Smooth muscle cell (in vitro differentiated cells): Measurements from ENCODE around the gene CGREF1. TPM values are rescaled to one million over a fixed set of nuclear protein-coding genes. Genes with fewer than 3 reads are reported as not detected.

ENCODE experiments used
- DNase-seq: peaks from one replicate; lab custom pipeline; 2025; ENCODE audit not compliant: unreplicated experiment; lab: John Stamatoyannopoulos, UW
- H2AFZ ChIP-seq: fragments of 200-600 bp; sonication (generic); 2 replicates; pipeline ENCODE4 v1.6.0; 2016; ENCODE audit warnings: antibody characterized with exemption, low read depth, mild to moderate bottlenecking
- H3F3A ChIP-seq: fragments of 200-600 bp; sonication (generic); 2 replicates; pipeline ENCODE4 v1.6.0; 2017; ENCODE audit warnings: antibody characterized with exemption, low read depth
- H3K27ac ChIP-seq: fragments of 200-600 bp; sonication (generic); 2 replicates; pipeline ENCODE4 v1.5.1; 2016; ENCODE audit warnings: low read depth, mild to moderate bottlenecking
- H3K27me3 ChIP-seq: fragments of 200-600 bp; sonication (generic); 2 replicates; pipeline ENCODE4 v1.6.1; 2016; ENCODE audit warnings: low read depth, mild to moderate bottlenecking
- H3K36me3 ChIP-seq: fragments of 200-600 bp; sonication (generic); 2 replicates; pipeline ENCODE4 v1.5.1; 2016; ENCODE audit warnings: low read depth
- H3K4me1 ChIP-seq: fragments of 200-600 bp; sonication (generic); 2 replicates; pipeline ENCODE4 v1.5.1; 2016; ENCODE audit warnings: low read depth
- H3K4me2 ChIP-seq: fragments of 200-600 bp; sonication (generic); 2 replicates; pipeline ENCODE4 v1.6.0; 2016; ENCODE audit warnings: mild to moderate bottlenecking
- H3K4me3 ChIP-seq: fragments of 200-600 bp; sonication (generic); 2 replicates; pipeline ENCODE4 v1.5.1; 2016; ENCODE audit warnings: mild to moderate bottlenecking
- H3K79me2 ChIP-seq: fragments of 200-600 bp; sonication (generic); 2 replicates; pipeline ENCODE4 v1.6.0; 2016; ENCODE audit warnings: low read depth, mild to moderate bottlenecking
- H3K9ac ChIP-seq: fragments of 200-600 bp; sonication (generic); 2 replicates; pipeline ENCODE4 v1.6.0; 2016; ENCODE audit warnings: low read depth
- H3K9me3 ChIP-seq: fragments of 200-600 bp; sonication (generic); replicated peaks from 2 replicates; pipeline ENCODE4 v1.5.1; 2016; ENCODE audit warnings: low read depth
- H4K20me1 ChIP-seq: fragments of 200-600 bp; sonication (generic); 2 replicates; pipeline ENCODE4 v1.6.0; 2016; ENCODE audit warnings: low read depth
- CTCF ChIP-seq: fragments of 200-600 bp; sonication (generic); IDR thresholded peaks from 2 replicates; pipeline ENCODE4 v1.5.1; 2017; ENCODE audit warnings: borderline replicate concordance, mild to moderate bottlenecking, antibody characterized with exemption; ENCODE audit not compliant: insufficient read depth, poor library complexity, severe bottlenecking
- WGBS: methylation state at CpG from one replicate; pipeline ENCODE4 v1.1.7; 2016; ENCODE audit warnings: low lambda C conversion rate; 5-methylcytosine and 5-hydroxymethylcytosine counted together
- polyA plus RNA-seq: library from polyadenylated mRNA; unstranded; fragments of >200 nt; fragmentation: Nextera tagmentation; extraction: Ambion mirVana; gene quantifications from 2 replicates; pipeline ENCODE4 v1.2.1, GENCODE V29; 2016
- total RNA-seq: library from RNA; depleted of rRNA; stranded (reverse); fragments of >200 nt; gene quantifications from 2 replicates; pipeline ENCODE4 v1.2.3, GENCODE V29; 2014

CGREF1 gene
- total and polyA plus RNA-seq, 2 experiments from 2014 or later, result 0.85 TPM; not detected in 1

GRCh38 chr2:27071277-27071989 lies 47.5 kb downstream of the CGREF1 start, which contains the start of gene OST4:
Gene OST4, minus strand, starts transcription at chr2:27071654.
- peak within 1 kb of the TSS; percentile 79 for H3K27ac ChIP-seq
- no peaks in the 10 kb centered on the region for H3K36me3 ChIP-seq
- peak; percentile 76 for DNase-seq
- peaks cover 48% of the 10 kb centered on the region for H3K79me2 ChIP-seq
- H3K9ac ChIP-seq, result peak within 1 kb of the TSS; percentile 92
- peak within 1 kb of the TSS; percentile 26 for H2AFZ ChIP-seq
- H3K9me3 ChIP-seq, result no peaks in the 10 kb centered on the region
- H3K27me3 ChIP-seq, result no peaks in the 10 kb centered on the region
- H3K4me1 ChIP-seq, result peaks cover 21% of the 10 kb centered on the region
- peak within 1 kb of the TSS; percentile 91 for H3K4me3 ChIP-seq
- H3F3A ChIP-seq, result peaks cover 25% of the 10 kb centered on the region
- H4K20me1 ChIP-seq, result peaks cover 41% of the 10 kb centered on the region
- no peak for TF ChIP-seq CTCF
- 6% methylated on average over 64 of the region's 86 CpGs for WGBS
- peak within 1 kb of the TSS; percentile 95 for H3K4me2 ChIP-seq

- Histone ChIP-seq H3K27me3 (no peaks in the 10 kb centered on the region), H3K36me3 (no peaks in the 10 kb centered on the region), H2AFZ (peak overlapping the region; percentile 26), H3K9ac (peak overlapping the region; percentile 92), H3K27ac (peak overlapping the region; percentile 79), H3K9me3 (no peaks in the 10 kb centered on the region), H3F3A (peaks cover 20% of the 10 kb centered on the region), H3K4me3 (peak overlapping the region; percentile 91), H3K79me2 (peaks cover 50% of the 10 kb centered on the region), H4K20me1 (peaks cover 47% of the 10 kb centered on the region), H3K4me1 (peaks cover 21% of the 10 kb centered on the region), H3K4me2 (peak overlapping the region; percentile 95)
- DNase-seq, result no peak
- WGBS, result 8% methylated on average over 11 of the region's 11 CpGs
- TF ChIP-seq CTCF, result no peak
These were observed 48.2 kb downstream of the CGREF1 start for GRCh38 chr2:27070653-27071276.

GRCh38 chr2:27069961-27070618 lies 48.8 kb downstream of the CGREF1 start:
- H3K27ac ChIP-seq, result peak overlapping the region; percentile 79
- WGBS, result 80% methylated on average over 8 of the region's 8 CpGs
- peaks cover 53% of the 10 kb centered on the region for H3K79me2 ChIP-seq

More at GRCh38 chr2:27069961-27070618, 48.8 kb downstream of the CGREF1 start:
- H3K9me3 ChIP-seq, result no peaks in the 10 kb centered on the region
- no peak for DNase-seq
- peaks cover 54% of the 10 kb centered on the region for H4K20me1 ChIP-seq
- no peak for TF ChIP-seq CTCF
- H3K9ac ChIP-seq, result peak overlapping the region; percentile 92
- H3K27me3 ChIP-seq, result no peaks in the 10 kb centered on the region
- H3F3A ChIP-seq, result peaks cover 20% of the 10 kb centered on the region
- no peak overlapping the region for H2AFZ ChIP-seq
- peak overlapping the region; percentile 91 for H3K4me3 ChIP-seq
- H3K4me2 ChIP-seq, result peak overlapping the region; percentile 95
- H3K4me1 ChIP-seq, result peaks cover 21% of the 10 kb centered on the region
- no peaks in the 10 kb centered on the region for H3K36me3 ChIP-seq
